HEK293 (cell line): Measurements from ENCODE around the gene WDR18.

ENCODE experiments used
- CTCF ChIA-PET: fragments of 350-600 bp; formaldehyde crosslinking; extraction: SDS; loops from one replicate; lab custom pipeline; 2021; ENCODE audit warnings: antibody characterized with exemption; lab: Yijun Ruan, JAX
- POLR2A ChIA-PET: fragments of 300-600 bp; formaldehyde crosslinking; extraction: SDS; loops from one replicate; lab custom pipeline; 2020; ENCODE audit warnings: antibody characterized with exemption, inconsistent platforms; lab: Yijun Ruan, JAX
- H3K27ac ChIP-seq: fragments of 200-500 bp; sonication (Bioruptor generic); 2 replicates; pipeline ENCODE4 v1.5.1; 2014; ENCODE audit warnings: low read depth, low read length, control low read depth, inconsistent platforms; ENCODE audit errors: extremely low read depth
- H3K36me3 ChIP-seq, 2 experiments: fragments of 200-500 bp in 1 of 2; sonication (Bioruptor generic) in 1 of 2; 1 replicate in 1 of 2; 2 replicates in 1 of 2; pipeline ENCODE4 v1.5.1; 2014 to 2017; ENCODE audit warnings: inconsistent platforms in 2 of 2, low read length in 2 of 2; ENCODE audit not compliant: control insufficient read depth in 2 of 2, insufficient read depth in 1 of 2
- H3K4me1 ChIP-seq: fragments of 200-500 bp; sonication (Bioruptor generic); 2 replicates; pipeline ENCODE4 v1.5.1; 2014; ENCODE audit warnings: mild to moderate bottlenecking, low read length, inconsistent platforms; ENCODE audit not compliant: control insufficient read depth, insufficient read depth
- H3K4me3 ChIP-seq: 2 replicates; pipeline ENCODE4 v1.5.1; 2011; ENCODE audit warnings: low read depth, mild to moderate bottlenecking, control low read depth, low read length, moderate library complexity
- H3K9me3 ChIP-seq: fragments of 200-500 bp; sonication (Bioruptor generic); 2 replicates; pipeline ENCODE4 v1.5.1; 2014; ENCODE audit warnings: low read depth, low read length, inconsistent platforms; ENCODE audit not compliant: control insufficient read depth, insufficient read depth
- SETDB1 ChIP-seq: IDR thresholded peaks from one replicate; pipeline ENCODE4 v1.6.1; 2017; ENCODE audit warnings: mild to moderate bottlenecking, low read length, moderate library complexity, mixed read lengths; ENCODE audit not compliant: insufficient read length
- SP2 ChIP-seq: fragments of 450-650 bp; formaldehyde crosslinking; IDR thresholded peaks from 2 replicates; pipeline ENCODE4 v1.5.1; 2016; ENCODE audit warnings: missing biosample characterization, missing genetic modification characterization
- ZNF10 ChIP-seq: fragments of 450-650 bp; formaldehyde crosslinking; IDR thresholded peaks from 2 replicates; pipeline ENCODE4 v1.5.1; 2017; ENCODE audit warnings: missing biosample characterization, missing genetic modification characterization
- ZNF16 ChIP-seq: fragments of 450-650 bp; formaldehyde crosslinking; IDR thresholded peaks from 2 replicates; pipeline ENCODE4 v1.5.1; 2016; ENCODE audit warnings: low read depth, missing biosample characterization, missing genetic modification characterization
- ZNF433 ChIP-seq: fragments of 450-650 bp; formaldehyde crosslinking; IDR thresholded peaks from 2 replicates; pipeline ENCODE4 v1.5.1; 2016; ENCODE audit warnings: missing biosample characterization, missing genetic modification characterization, low read depth
- ZNF530 ChIP-seq: fragments of 450-650 bp; formaldehyde crosslinking; IDR thresholded peaks from 2 replicates; pipeline ENCODE4 v1.5.1; 2016; ENCODE audit warnings: low read depth, missing biosample characterization, missing genetic modification characterization
- ZNF585B ChIP-seq: fragments of 450-650 bp; formaldehyde crosslinking; IDR thresholded peaks from 2 replicates; pipeline ENCODE4 v1.5.1; 2016; ENCODE audit warnings: missing biosample characterization, missing genetic modification characterization
- ZNF600 ChIP-seq: fragments of 450-650 bp; formaldehyde crosslinking; IDR thresholded peaks from 2 replicates; pipeline ENCODE4 v1.5.1; 2016; ENCODE audit warnings: missing biosample characterization, missing genetic modification characterization
- ZNF629 ChIP-seq: fragments of 450-650 bp; formaldehyde crosslinking; IDR thresholded peaks from 2 replicates; pipeline ENCODE4 v1.5.1; 2017; ENCODE audit warnings: missing biosample characterization, missing genetic modification characterization
- ZNF660 ChIP-seq: fragments of 450-650 bp; IDR thresholded peaks from 2 replicates; pipeline ENCODE4 v1.5.1; 2018; ENCODE audit warnings: missing biosample characterization, mild to moderate bottlenecking, missing genetic modification characterization
- ZNF843 ChIP-seq: fragments of 450-650 bp; formaldehyde crosslinking; IDR thresholded peaks from 2 replicates; pipeline ENCODE4 v1.5.1; 2016; ENCODE audit warnings: missing biosample characterization, missing genetic modification characterization
- TF ChIP-seq, protein P1 (sequence below): fragments of 450-650 bp; formaldehyde crosslinking; IDR thresholded peaks from 2 replicates; pipeline ENCODE4 v1.5.1; 2016; ENCODE audit warnings: missing biosample characterization, missing genetic modification characterization
- TF ChIP-seq, protein P2 (sequence below): fragments of 450-650 bp; formaldehyde crosslinking; IDR thresholded peaks from 2 replicates; pipeline ENCODE4 v1.5.1; 2016; ENCODE audit warnings: missing biosample characterization, missing genetic modification characterization

WDR18 gene

GRCh38 chr19:1012334-1012733 is 28.2 kb downstream of the WDR18 start:
- H3K36me3 ChIP-seq: peaks cover 0 to 66% of the 10 kb centered on the region in 2 experiments; a peak in 1 of 3 replicates
- CTCF ChIA-PET: interaction anchor here (0.6 to 0.7 kb wide), 2 partner anchors 8 to 28 kb away, joined by 3 read pairs; partner anchors contain the start of gene WDR18
- H3K4me3 ChIP-seq: no peak overlapping the region
- H3K27ac ChIP-seq: no peak overlapping the region
- TF ChIP-seq, protein P1, sequence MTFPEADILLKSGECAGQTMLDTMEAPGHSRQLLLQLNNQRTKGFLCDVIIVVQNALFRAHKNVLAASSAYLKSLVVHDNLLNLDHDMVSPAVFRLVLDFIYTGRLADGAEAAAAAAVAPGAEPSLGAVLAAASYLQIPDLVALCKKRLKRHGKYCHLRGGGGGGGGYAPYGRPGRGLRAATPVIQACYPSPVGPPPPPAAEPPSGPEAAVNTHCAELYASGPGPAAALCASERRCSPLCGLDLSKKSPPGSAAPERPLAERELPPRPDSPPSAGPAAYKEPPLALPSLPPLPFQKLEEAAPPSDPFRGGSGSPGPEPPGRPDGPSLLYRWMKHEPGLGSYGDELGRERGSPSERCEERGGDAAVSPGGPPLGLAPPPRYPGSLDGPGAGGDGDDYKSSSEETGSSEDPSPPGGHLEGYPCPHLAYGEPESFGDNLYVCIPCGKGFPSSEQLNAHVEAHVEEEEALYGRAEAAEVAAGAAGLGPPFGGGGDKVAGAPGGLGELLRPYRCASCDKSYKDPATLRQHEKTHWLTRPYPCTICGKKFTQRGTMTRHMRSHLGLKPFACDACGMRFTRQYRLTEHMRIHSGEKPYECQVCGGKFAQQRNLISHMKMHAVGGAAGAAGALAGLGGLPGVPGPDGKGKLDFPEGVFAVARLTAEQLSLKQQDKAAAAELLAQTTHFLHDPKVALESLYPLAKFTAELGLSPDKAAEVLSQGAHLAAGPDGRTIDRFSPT (tag by site-specific recombination): 0 out of 2 replicates have a peak, but pooled peaks have one; percentile 67
- no peak for TF ChIP-seq ZNF629 (tag by site-specific recombination)
- no peak for TF ChIP-seq ZNF530
- TF ChIP-seq ZNF10: peak; percentile 53; the same call in 1 of the 2 replicates
- no peak for TF ChIP-seq ZNF843 (tag by site-specific recombination)
- TF ChIP-seq ZNF600 (tag by site-specific recombination): peak; percentile 27; the same call in 1 of the 2 replicates
- peaks cover 3% of the 10 kb centered on the region for H3K4me1 ChIP-seq
- POLR2A ChIA-PET: interaction anchor here (0.8 kb wide), 1 partner anchor 9 kb away, joined by 3 read pairs; the partner anchor contains the start of gene RNU6-2
- no peaks in the 10 kb centered on the region for H3K9me3 ChIP-seq

GRCh38 chr19:1013218-1013617 is 29.1 kb downstream of the WDR18 start:
- ChIA-PET POLR2A (interaction anchor here (0.6 to 1.3 kb wide), 3 partner anchors 9 to 51 kb away, joined by 3 to 4 read pairs (median 3); no protein-coding TSS in a partner anchor), CTCF (interaction anchor here (1.1 to 1.5 kb wide), 2 partner anchors 13 to 17 kb away, joined by 3 read pairs; partner anchors contain the start of gene GRIN3B)
- Histone ChIP-seq H3K4me3 (no peak overlapping the region), H3K4me1 (peaks cover 7% of the 10 kb centered on the region), H3K9me3 (no peaks in the 10 kb centered on the region), H3K36me3 (peaks cover 0 to 71% of the 10 kb centered on the region in 2 experiments; a peak in 1 of 3 replicates), H3K27ac (no peak overlapping the region)
- TF ChIP-seq ZNF585B (tag by site-specific recombination) (no peak), ZNF660 (no peak), ZNF433 (tag by site-specific recombination) (no peak), ZNF16 (tag by site-specific recombination) (no peak), SETDB1 (no peak)
- TF ChIP-seq, protein P2, sequence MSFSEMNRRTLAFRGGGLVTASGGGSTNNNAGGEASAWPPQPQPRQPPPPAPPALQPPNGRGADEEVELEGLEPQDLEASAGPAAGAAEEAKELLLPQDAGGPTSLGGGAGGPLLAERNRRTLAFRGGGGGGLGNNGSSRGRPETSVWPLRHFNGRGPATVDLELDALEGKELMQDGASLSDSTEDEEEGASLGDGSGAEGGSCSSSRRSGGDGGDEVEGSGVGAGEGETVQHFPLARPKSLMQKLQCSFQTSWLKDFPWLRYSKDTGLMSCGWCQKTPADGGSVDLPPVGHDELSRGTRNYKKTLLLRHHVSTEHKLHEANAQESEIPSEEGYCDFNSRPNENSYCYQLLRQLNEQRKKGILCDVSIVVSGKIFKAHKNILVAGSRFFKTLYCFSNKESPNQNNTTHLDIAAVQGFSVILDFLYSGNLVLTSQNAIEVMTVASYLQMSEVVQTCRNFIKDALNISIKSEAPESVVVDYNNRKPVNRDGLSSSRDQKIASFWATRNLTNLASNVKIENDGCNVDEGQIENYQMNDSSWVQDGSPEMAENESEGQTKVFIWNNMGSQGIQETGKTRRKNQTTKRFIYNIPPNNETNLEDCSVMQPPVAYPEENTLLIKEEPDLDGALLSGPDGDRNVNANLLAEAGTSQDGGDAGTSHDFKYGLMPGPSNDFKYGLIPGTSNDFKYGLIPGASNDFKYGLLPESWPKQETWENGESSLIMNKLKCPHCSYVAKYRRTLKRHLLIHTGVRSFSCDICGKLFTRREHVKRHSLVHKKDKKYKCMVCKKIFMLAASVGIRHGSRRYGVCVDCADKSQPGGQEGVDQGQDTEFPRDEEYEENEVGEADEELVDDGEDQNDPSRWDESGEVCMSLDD (tag by site-specific recombination): 0 out of 2 replicates have a peak, but pooled peaks have one; percentile 1

DNA sequence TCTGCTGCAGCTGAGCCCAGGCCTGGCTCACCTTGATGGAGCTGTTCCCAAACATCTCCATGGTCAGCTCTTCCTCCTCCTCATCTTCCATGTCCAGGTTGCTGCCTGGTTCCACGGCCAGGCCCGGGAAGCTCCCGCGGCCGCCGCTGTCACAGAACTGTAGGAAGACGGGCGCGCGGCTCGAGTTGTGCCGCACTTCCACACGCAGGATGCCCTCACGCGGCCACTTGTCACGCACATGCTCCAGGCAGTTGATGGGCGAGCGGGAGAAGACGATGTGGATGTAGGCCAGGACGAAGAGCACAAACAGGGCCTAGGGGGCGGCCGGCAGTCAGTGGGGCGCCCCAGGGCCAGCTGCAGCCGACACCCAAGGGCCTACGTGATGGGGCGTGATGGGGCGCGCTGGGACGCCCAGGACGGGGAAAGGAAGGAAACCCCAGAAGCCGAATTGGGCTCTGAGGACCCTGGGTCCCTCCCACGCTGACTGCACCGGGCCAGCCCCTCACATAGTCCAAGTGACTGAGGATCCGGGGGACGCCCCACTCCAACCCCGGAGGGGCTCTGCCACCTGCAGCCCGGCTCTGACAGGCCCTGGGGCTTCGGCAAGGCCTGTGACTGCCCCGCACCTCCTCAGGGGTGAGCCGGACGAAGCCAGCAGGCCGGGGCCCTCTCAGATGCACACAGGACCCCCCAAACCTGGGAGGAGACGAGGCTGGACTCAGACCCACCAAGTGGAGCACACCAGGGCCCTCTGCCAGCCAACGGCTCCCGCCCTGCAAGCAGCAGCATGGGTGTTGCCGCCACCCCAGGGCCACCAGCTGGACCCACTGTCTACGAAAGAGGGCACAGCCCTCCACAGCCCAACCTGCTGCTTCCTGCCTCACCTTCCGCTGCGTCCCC is 30.3 kb downstream of the WDR18 start:
- Histone ChIP-seq H3K27ac (no peak overlapping the region), H3K36me3 (peaks cover 0 to 78% of the 10 kb centered on the region in 2 experiments; a peak in 1 of 3 replicates), H3K4me1 (peaks cover 7% of the 10 kb centered on the region), H3K4me3 (no peak overlapping the region), H3K9me3 (no peaks in the 10 kb centered on the region)
- TF ChIP-seq ZNF10 (no peak), SP2 (0 out of 2 replicates have a peak, but pooled peaks have one; percentile 5)
- POLR2A ChIA-PET: interaction anchor here (1.1 to 1.3 kb wide), 2 partner anchors 10 to 14 kb away, joined by 3 to 4 read pairs; no protein-coding TSS in a partner anchor
- CTCF ChIA-PET: interaction anchor here (0.7 to 1.5 kb wide), 5 partner anchors 14 to 230 kb away, joined by 3 to 8 read pairs (median 3); partner anchors contain the start of gene GRIN3B
